ENCODE measurements around the gene RBM33.

Gene RBM33

GRCh38 chr7:155800301-155800700 is 155.8 kb downstream of the RBM33 start:
- no peak for DNase-seq

GRCh38 chr7:155800741-155801267 is 156.3 kb downstream of the RBM33 start:
- no peak for DNase-seq

GRCh38 chr7:155802291-155802690 is 157.8 kb downstream of the RBM33 start:
- no peak for DNase-seq

- no peak for DNase-seq
Measured at GRCh38 chr7:155802906-155803417, 158.5 kb downstream of the RBM33 start.

GRCh38 chr7:155803418-155804376 is 159.2 kb downstream of the RBM33 start:
- peak; percentile 38 for DNase-seq

GRCh38 chr7:155804431-155804831 is 160.0 kb downstream of the RBM33 start:
- DNase-seq = no peak

GRCh38 chr7:155804897-155805825 is 160.7 kb downstream of the RBM33 start:
- peak; percentile 70 for DNase-seq

GRCh38 chr7:155805826-155806095 is 161.3 kb downstream of the RBM33 start:
- no peak for DNase-seq

GRCh38 chr7:155806096-155806871 is 161.8 kb downstream of the RBM33 start:
- no peak for DNase-seq

GRCh38 chr7:155807065-155807671 is 162.7 kb downstream of the RBM33 start:
- no peak for DNase-seq

GRCh38 chr7:155807789-155808548 is 163.5 kb downstream of the RBM33 start:
- DNase-seq = no peak

- DNase-seq = no peak
Measured at GRCh38 chr7:155808549-155809331, 164.3 kb downstream of the RBM33 start.

GRCh38 chr7:155809332-155809946 is 165.0 kb downstream of the RBM33 start:
- DNase-seq = no peak

- no peak for DNase-seq
Measured at GRCh38 chr7:155809947-155810769, 165.7 kb downstream of the RBM33 start.

- no peak for DNase-seq
Measured at GRCh38 chr7:155810770-155811559, 166.5 kb downstream of the RBM33 start.

GRCh38 chr7:155811560-155811894 is 167.1 kb downstream of the RBM33 start:
- no peak for DNase-seq

- DNase-seq = no peak
Measured at GRCh38 chr7:155811895-155812761, 167.7 kb downstream of the RBM33 start, which contains the start of gene SHH. Gene SHH (minus strand): TSS chr7:155812463. CDS start chr7:155812122, 341 bp downstream.
